Activated CD4-positive, alpha-beta T cell treated with anti-CD3 and anti-CD28 coated beads, Interleukin-10, Interleukin-2, amounts not matched to agents 100 ng/mL and 50 ng/mL, durations not matched to agents 16 hours and 8 hours (primary cell): ENCODE data around the gene GNB3.

Experiments used
- DNase-seq: peaks from one replicate; pipeline ENCODE4 v3.0.0-alpha.2; 2020

The GNB3 gene

GRCh38 chr12:6824085-6824775 lies 16.5 kb upstream of the GNB3 start:
- no peak for DNase-seq

- DNase-seq: no peak
Measured at GRCh38 chr12:6824901-6825381, 15.8 kb upstream of the GNB3 start.

- peak; percentile 83 for DNase-seq
Measured at GRCh38 chr12:6825398-6826124, 15.2 kb upstream of the GNB3 start.

- DNase-seq: no peak
Measured at GRCh38 chr12:6826125-6826733, 14.5 kb upstream of the GNB3 start.

- no peak for DNase-seq
Measured at GRCh38 chr12:6826734-6827436, 13.8 kb upstream of the GNB3 start.

GRCh38 chr12:6827437-6827911 lies 13.3 kb upstream of the GNB3 start:
- DNase-seq: peak; percentile 52

GRCh38 chr12:6827982-6828780 lies 12.5 kb upstream of the GNB3 start, which contains the start of gene P3H3:
TSS of gene P3H3 (plus strand) at chr12:6828407. CDS start at chr12:6828441, 34 bp downstream.
- DNase-seq: no peak

- no peak for DNase-seq
Measured at GRCh38 chr12:6828781-6829535, 11.8 kb upstream of the GNB3 start.

GRCh38 chr12:6829536-6830220 lies 11.0 kb upstream of the GNB3 start:
- DNase-seq: no peak

- no peak for DNase-seq
Measured at GRCh38 chr12:6830286-6830890, 10.3 kb upstream of the GNB3 start.

GRCh38 chr12:6830999-6831398 lies 9.7 kb upstream of the GNB3 start:
- DNase-seq: no peak

- DNase-seq: no peak
Measured at GRCh38 chr12:6831450-6831995, 9.2 kb upstream of the GNB3 start.

GRCh38 chr12:6832125-6832524 lies 8.6 kb upstream of the GNB3 start:
- DNase-seq: no peak

GRCh38 chr12:6833189-6833890 lies 7.4 kb upstream of the GNB3 start:
- DNase-seq: no peak

GRCh38 chr12:6834254-6834653 lies 6.5 kb upstream of the GNB3 start:
- DNase-seq: no peak

- DNase-seq: no peak
Measured at GRCh38 chr12:6834873-6835272, 5.9 kb upstream of the GNB3 start.

GRCh38 chr12:6836851-6837250 lies 3.9 kb upstream of the GNB3 start:
- no peak for DNase-seq

GRCh38 chr12:6837370-6838060 lies 3.2 kb upstream of the GNB3 start:
- DNase-seq: no peak

GRCh38 chr12:6838854-6839253 lies 1.9 kb upstream of the GNB3 start:
- no peak for DNase-seq
